Stimulated activated CD8-positive, alpha-beta memory T cell treated with anti-CD3 and anti-CD28 coated beads, Interleukin-7, amount 100 ng/mL, for 48 hours (primary cell): Measurements from ENCODE around the gene ZNF556.

Experiments used
- DNase-seq, 2 donors: peaks; one replicate each; pipeline ENCODE4 v3.0.0-alpha.2; 2020; ENCODE audit warnings: low read depth in 1 of 2; ENCODE audit errors: extremely low read depth in 1 of 2

Gene ZNF556

DNA sequence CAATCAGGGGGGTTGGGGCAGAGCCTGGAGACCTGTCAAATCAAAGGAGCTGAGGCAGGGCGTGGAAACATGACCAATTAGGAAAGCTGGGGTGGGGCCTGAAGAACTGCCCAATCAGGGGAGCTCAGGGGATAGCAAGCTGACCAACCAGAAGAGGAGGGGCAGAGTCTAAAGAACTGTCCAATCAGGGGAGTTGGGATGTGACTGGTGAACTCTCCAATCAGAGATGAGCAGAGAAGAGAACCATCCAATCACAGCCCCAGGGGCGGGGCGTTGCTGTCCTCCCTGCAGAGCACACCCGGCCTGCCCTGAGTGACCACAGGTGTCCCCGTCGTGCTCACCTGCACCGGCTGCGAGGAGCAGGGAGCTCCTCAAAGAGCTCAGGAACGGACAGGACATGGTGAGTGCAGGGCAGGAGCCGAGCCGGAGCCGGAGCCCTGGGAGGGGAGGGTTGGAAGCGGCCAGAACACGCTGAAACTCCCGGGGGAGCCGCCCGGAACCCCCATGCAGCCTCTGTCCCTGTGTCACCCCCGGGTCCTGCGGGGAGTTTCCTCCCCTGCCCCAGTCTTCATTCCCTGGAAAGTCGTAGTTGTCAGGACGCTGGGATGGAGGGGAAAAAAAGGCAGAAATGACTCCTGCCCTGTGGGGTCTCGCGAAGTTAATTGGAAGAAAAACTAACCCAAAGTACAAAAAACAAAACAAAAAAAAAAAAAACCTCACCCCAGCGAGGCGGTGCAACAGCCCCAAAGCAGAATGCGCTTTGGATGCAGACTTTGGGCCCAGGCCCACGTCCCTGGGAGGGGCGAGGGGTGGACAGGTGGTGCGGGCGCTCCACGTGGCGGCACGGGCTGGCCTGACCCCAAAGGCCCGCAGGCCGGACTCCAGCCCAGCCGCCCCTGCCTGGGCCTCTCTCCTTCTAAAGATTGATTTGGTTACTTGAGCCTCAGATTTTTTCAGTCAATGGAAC, at the start of gene ZNF556:
ZNF556 (plus strand) TSS at position 311 of the 967 bp plus-strand sequence; CDS start at position 398, 87 bp downstream.
- no peak for DNase-seq

DNA sequence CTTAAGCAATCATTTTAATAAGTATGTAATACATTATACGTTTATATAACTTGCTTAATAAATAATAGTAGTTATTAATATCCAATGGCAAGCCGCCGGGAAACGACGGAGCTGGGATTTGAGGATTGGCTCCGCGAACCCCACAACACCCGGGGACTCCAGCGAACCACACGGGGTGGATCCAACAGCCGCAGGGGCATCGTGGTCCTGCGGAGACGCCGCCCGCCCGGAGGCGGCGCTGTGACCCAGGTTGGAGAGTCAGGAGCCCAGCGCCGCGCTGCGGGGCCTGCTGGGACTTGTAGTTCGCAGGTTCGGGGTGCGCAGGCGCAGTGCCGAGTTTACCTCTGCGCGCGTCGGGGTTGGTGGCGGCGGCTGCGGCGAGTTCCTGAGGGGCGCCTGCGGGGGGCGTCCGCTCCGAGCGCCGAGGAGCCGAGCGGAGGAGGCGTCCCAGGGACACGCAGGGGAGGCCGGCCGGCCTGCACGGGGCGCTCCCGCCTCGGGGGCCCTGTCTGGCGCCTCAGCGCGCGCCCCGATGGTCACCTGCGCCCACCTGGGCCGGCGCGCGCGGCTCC, 47.5 kb upstream of the ZNF556 start, which contains the start of gene ZNF554:
ZNF554 (plus strand) TSS at position 329 of the 572 bp plus-strand sequence; CDS start at position 533, 204 bp downstream.
- peak; percentile 94 to 96 for DNase-seq

DNA sequence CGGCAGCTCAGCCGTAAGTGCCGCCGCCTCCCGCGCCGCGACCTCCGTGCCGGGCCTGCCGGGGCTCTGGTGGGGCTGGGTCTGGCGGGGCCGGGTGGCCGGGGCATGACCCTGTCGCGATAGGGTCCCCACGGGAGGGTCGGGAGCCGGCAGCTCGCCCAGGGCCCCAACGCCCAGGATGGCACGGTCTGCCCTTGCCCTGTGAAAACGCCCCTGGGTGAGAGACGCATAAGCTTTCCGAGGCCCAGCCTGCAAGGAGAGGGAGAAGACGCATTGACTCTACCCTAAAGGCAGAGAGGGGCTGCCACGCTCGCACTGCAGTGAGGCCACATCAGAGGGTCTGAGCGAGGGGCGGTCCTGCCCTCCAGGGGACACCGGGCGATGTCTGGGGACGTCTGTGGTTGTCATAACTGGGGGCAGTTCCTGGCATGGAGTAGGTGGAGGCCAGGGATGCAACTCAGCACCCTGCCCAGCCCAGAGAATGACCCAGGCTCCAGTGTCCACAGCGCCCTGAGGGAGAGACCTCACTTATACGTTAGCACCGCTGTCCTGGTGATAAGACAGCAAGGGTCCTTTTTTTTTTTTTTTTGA, 46.9 kb upstream of the ZNF556 start:
- DNase-seq: no peak

DNA sequence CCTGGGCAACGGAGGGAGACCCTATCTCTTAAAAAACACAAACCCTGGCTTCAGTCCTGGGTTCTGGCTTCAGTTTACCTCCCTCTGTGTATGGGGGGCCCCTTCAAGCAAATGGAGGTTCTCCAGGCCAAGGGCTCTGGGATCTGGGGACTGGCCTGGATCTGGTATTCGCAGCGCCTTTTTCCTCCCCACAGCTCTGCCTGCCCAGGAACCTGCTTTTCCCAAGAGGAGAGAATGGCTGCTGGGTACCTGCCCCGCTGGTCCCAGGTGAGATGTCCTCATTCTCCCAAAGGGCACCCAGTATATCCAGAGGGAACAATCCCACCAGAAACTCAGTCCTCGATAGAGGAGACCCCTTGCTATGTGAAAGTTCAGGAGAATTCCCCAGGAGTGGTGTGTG, 44.3 kb upstream of the ZNF556 start:
- no peak for DNase-seq

DNA sequence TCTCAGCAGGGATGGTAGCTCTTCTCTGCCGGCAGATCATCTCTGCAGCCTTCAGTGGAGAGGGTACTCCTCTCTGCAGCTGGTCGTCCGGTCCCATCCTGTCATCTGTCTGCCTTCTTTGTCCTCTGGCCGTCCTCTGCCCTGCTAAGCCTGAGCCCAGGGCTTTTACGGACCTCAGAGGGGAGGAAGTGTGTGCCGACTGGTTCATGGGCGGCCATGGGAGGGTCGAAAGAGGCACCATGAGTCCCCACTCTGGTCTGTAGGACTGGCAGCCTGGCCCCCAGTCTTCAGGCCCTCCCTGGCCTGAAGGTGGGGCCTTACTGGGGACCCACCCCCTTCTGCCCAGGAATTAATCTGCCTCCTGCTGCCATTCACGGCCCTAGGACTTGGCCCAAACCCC, 43.5 kb upstream of the ZNF556 start:
- DNase-seq: no peak

DNA sequence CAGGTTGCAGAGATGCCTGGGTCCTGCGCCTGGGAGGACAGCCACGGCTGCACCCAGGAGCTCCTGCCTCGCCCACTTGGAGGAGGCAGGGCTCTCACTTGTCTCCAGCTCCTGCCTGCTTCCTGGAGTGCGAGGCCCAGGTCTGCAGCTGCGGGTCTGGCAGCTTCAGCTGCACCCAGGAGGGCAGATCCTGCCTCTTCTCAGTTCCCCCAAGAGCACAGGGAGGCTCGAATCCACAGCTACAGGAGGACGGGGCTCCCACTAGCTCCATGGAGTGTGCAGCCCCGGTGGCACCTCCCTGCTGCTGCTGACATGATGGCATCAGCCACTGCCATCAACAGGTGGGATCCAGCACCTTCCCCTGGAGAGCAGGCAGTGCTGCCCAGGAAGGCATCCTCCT, 43.0 kb upstream of the ZNF556 start:
- DNase-seq: no peak

DNA sequence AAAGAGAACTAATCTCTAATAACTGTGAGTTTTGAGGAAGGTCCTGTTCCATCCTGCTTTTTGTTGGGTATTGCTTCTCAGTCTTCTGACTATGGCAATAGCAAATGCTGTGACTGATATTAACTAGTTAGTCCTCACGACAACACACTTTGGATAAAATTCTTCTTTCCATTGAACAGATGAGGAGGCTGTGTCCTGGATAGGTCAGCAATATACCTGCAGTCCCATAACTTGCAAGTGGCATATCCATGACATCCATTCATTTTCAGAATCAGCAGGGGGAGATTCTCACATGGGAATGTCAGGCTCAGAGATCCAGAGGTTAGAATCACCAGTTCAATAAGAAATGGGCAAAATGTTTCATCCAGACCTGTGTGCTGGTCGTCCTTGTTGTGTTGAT, 40.1 kb upstream of the ZNF556 start:
- no peak for DNase-seq

DNA sequence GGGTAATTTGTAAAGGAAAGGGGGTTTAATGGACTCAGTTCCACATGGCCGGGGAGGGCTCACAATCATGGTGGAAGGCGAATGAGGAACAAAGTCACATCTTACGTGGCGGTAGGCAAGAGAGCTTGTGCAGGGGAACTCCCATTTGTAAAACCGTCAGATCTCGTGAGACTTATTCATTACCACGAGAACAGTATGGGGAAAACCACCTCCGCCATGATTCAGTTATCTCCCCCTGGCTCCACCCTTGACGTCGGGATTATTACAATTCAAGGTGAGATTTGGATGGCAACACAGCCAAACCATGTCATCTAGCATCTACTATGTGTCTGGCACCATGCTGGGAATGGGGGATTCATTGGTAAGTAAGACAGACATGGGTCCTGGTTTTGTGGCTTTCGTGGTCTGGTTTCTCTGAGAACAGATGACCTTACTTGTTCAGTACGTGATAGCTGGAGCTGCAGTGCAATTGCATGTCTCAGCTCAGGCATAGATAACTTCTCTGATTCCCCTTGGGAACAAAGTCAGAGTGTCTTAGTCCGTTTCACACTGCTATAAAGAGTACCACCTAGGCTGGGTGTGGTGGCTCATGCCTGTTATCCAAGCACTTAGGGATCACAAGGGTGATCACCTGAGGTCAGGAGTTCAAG, 39.2 kb upstream of the ZNF556 start:
- no peak for DNase-seq

DNA sequence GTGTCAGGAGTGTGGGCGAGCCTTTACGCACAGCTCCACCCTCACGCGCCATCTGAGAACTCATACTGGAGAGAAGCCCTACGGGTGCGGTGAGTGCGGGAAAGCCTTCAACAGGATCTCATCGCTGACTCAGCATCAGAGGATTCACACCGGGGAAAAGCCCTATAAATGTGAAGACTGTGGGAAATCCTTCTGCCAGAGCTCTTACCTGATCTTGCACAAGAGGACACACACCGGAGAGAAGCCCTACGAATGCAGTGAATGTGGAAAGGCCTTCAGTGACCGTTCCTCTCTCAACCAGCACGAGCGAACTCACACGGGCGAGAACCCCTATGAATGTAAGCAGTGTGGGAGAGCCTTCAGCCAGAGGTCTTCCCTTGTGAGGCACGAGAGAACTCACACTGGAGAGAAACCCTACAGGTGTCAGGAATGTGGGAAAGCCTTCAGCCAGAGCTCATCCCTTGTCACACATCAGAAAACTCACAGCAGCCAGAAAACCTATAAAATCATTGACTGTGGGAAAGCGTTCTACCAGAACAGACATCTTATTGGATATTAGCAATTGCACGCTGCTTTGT, 32.8 kb upstream of the ZNF556 start:
- DNase-seq: no peak

DNA sequence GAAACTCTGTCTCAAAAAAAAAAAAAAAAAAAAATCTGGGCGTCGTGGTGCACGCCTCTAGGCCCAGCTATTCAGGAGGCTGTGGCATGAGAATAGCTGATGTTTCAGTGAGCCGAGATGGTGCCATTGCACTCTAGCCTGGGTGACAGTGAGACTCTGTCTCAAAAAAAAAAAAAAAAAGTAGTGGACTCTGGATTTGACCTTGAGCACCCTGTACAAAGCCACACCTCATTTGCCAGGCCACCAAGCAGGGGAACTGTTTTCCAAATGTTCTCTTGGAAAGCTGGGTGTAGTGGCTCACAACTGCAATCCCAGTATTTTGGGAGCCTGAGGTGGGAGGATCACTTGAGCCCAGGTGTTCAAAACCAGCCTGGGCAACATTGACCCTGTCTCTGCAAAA, 29.7 kb upstream of the ZNF556 start:
- DNase-seq: no peak

DNA sequence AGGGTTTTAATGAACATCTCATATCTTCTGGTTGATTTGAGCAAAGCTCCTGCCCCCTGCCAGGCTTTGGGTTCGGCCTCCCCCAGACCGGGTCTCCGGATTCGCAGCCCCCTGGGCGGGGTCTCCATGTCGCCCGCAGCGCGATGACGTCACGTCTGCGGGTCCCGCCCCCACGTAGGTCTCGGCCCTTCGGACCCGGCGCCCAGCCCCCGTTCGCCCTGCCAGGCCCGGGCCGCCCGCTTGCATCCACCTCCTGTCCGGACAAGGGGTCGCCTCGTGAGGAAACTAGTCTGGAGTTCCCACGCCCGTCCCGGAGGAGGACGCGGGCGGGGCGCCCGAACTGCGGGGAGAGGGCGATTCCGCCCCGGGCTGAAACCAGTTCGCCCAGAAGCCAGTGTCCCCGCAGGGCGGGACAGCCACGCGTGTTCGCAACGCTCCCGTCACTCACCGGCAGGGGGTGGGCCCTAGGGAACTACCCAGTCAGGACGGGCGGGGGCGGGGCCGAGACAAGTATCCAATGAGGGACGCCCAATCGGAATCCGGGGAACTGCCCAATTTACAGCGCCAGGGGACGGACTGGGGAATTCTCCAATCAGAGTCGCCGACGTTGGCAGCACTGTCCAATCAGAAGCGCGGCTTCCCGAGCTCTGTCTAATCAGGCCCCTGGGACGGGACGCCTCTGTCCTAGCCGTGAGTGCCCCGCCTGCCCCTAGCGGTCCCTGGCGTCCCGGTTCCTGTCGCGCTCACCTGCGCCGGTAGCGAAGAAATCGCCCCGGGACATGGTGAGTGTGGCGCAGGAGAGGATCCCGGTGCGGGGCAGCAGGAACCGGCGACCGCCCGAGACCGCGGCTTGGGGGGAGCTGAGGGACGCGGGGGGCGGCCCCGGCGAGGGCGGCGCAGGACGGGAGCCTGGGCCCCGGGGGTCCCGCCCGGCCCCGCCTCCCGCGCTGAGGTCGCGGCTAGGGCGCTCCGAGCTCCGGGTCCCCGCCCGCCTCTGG, 26.0 kb upstream of the ZNF556 start, which contains the start of gene ZNF555:
ZNF555 (plus strand) TSS at position 682 of the 998 bp plus-strand sequence; CDS start at position 780, 98 bp downstream.
- peak; percentile 91 to 97 for DNase-seq

DNA sequence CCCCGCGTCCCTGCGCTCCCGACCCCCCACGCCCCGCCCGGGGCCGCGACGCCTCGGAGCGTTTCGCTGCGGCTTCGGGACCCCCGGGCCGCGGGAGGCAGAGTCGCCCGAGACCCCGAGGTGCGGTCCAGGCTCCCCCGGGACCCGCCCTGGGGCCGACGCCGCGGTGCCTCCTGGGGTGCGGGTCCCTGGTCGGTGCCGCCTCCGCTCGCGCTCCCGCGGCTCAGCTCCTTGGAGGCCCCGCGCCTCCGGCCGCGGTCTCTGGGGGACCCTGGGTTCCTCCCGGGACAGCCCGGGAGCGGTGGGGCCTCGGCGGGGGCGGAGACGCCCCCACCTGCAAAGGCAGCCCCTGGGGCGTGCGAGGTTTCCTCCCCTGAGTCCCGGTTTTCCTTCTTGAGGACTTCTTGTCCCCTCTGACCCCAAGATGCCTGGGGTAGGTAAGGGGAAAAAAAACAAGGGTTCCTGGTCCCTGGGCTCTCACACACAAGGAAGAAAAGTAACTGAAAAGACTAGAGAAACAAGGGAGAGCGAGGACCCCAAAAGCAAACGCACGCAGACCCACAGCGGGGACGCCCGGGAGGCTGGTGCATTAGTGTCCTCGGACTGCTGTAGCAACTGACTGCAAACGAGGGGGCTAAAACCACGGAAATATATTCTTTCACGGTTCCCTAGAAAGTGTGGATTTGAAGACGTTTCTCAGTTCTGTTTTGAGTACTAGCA, 25.1 kb upstream of the ZNF556 start:
- DNase-seq: no peak

DNA sequence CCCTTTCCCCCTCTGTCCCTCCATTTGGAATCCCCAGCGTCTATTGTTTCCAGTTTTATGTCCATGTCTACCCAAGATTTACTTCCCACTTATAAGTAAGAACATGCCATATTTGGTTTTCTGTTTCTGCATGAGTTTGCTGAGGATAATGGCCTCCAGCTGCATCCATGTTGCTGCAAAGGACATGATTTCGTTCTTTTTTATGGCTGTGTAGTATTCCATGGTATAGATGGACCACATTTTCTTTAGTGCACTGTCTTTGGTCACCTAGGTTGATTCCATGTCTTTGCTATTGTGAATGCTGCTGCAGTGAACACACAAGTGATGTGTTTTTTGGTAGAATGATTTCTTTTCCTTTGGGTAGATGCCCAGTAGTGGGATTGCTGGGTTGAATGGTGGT, 22.0 kb upstream of the ZNF556 start:
- no peak for DNase-seq

DNA sequence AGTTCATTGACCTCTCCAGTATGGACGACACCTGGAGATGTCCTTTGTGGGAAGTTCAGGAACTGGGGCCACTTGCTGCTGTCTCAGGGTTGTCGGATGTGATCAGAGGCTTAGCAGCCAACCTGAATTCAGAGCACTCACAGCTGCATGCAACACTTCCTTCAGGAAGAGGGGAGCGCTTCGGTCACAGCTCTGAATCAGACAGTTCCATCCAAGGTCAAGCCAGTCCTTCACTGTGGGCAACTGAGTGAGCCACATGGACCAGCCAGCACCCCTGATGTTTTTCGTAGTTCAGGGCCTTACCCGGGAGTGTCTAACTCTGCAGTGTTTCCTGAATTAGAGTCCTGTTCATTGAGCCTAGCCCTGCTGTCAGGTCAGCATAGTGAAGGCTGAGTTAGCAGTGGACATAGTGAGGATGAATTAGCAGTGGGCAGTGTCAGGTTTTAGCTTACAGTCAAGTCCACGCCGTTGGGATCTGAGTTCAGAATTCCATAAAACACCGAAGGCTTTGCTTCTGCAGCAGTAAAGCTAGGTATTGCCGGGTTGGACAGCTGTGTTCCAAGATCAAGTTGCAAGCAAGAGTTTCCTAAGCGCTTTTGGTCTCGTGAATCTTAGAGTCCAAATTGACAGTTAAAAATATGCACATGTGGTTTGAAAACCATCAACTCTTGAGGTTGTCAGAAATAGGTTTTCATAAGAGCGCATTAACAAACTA, 20.8 kb upstream of the ZNF556 start:
- DNase-seq: no peak

DNA sequence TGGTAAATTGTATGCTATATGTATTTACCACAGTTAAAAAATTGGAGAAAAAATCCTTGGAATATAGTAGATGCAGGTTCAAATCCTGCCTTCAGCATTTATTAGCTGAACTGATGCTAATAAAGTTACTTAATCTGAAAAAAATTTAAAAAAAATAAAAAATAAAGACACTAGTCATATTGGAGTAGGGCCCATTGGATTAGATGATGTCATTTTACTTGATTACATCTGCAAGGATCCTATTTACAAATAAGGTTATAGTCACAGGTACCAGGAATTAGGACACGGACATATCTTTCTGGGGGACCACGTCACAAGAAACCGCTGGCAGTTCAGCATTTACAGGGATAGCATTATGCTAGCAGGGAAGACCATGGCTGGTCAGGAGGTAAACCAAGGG, 19.6 kb upstream of the ZNF556 start:
- DNase-seq: no peak

DNA sequence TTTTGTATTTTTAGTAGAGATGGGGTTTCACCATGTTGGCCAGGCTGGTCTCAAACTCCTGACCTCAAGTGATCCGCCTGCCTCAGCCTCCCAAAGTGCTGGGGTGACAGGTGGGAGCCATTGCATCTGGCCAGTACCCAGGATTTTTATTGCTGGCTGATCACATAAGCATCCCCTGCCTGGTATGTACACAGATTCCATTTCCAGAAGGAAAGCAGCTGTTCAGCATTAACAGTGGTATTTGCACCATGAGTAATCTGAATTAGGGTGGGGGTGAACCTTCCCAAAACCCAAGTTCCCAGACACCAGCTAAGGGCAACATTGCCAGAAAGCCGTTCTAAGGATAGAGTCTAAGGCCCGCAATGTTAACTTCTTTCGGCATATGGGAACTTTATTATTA, 18.5 kb upstream of the ZNF556 start:
- no peak for DNase-seq

DNA sequence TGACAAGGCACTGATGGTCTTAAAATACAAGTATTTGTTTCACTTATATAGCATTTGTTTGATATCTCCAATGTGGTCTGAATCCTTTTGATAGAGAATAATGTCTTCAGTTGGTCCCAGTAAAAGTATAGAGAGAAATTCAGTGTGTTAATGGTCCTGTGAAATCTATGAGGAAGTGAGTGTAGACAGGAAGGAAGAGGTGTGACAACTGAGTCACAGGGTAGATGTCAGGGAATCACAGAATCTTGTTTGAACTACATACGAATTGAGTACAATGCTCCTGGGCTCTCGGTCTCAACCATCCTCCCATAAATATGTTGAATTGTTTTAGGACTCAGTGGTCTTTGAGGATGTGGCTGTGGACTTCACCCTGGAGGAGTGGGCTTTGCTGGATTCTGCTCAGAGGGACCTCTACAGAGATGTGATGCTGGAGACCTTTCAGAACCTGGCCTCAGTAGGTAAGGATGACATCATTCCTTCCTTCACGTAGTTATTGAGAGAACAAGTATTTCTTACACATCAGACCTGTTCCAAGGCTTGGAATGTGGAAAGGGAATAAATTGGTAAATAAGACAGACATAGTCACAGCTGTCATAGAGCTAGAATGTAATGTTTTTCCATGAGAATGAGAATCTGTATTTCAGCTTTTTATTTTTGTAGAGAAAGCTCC, 16.7 kb upstream of the ZNF556 start:
- no peak for DNase-seq

DNA sequence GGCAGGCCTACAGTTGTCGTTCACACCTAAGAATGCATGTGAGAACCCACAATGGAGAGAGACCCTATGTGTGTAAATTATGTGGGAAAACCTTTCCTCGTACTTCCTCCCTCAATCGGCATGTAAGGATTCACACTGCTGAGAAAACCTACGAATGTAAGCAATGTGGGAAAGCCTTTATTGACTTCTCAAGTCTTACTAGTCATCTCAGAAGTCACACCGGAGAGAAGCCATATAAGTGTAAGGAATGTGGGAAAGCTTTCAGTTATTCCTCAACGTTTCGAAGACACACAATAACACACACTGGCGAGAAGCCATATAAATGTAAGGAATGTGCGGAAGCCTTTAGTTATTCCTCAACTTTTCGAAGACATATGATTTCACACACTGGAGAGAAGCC, 14.5 kb upstream of the ZNF556 start:
- DNase-seq: no peak
